PC-3 (cell line): ENCODE measurements around the gene RAC3. TPM values are rescaled to one million over a fixed set of nuclear protein-coding genes. Genes with fewer than 3 reads are reported as not detected.
A peak's percentile ranks its signal among the peaks of the same experiment; 100 is the strongest.

Experiments used
- ATAC-seq: fragments of 200-7000 bp; cut with Tn5 transposase; 2 replicates; pipeline ENCODE4 v1.9.1; 2020; ENCODE audit warnings: mild to moderate bottlenecking, moderate library complexity
- BruUV-seq: library from RNA; stranded (reverse); fragments of 400-500 nt; replicated peaks from 2 replicates; lab custom pipeline; 2021; lab: Mats Ljungman, UMichigan
- CTCF ChIA-PET: fragments of 300-600 bp; sonication (Branson Sonifier 250); formaldehyde crosslinking; loops from one replicate; lab custom pipeline; 2022; ENCODE audit warnings: antibody characterized with exemption; lab: Charles Lee
- POLR2A ChIA-PET: fragments of 300-600 bp; sonication (Branson Sonifier 250); formaldehyde crosslinking; loops from one replicate; lab custom pipeline; 2022; ENCODE audit warnings: antibody characterized with exemption; ENCODE audit not compliant: unreplicated experiment; lab: Charles Lee
- DNase-seq: peaks from one replicate; pipeline ENCODE4 v3.0.0-alpha.2; 2015
- H2AFZ ChIP-seq: fragments of 300-600 bp; sonication (generic); 2 replicates; pipeline ENCODE4 v1.6.0; 2016; ENCODE audit warnings: antibody characterized with exemption, low read length
- H3F3A ChIP-seq: fragments of 300-600 bp; sonication (generic); one replicate; pipeline ENCODE4 v1.6.0; 2017; ENCODE audit warnings: antibody characterized with exemption, low read length, control low read depth, mild to moderate bottlenecking; ENCODE audit not compliant: unreplicated experiment
- H3K27ac ChIP-seq: fragments of 300-600 bp; sonication (generic); 2 replicates; pipeline ENCODE4 v1.5.1; 2016; ENCODE audit warnings: mild to moderate bottlenecking, low read length
- H3K27me3 ChIP-seq: fragments of 300-600 bp; sonication (generic); 2 replicates; pipeline ENCODE4 v1.6.1; 2016; ENCODE audit warnings: low read length, mixed read lengths
- H3K36me3 ChIP-seq: fragments of 300-600 bp; sonication (generic); 2 replicates; pipeline ENCODE4 v1.6.1; 2016; ENCODE audit warnings: low read depth, mixed run types, low read length, mixed read lengths
- H3K4me1 ChIP-seq: fragments of 300-600 bp; sonication (generic); 2 replicates; pipeline ENCODE4 v1.5.1; 2016; ENCODE audit warnings: low read length; ENCODE audit not compliant: insufficient read depth
- H3K4me2 ChIP-seq: fragments of 300-600 bp; sonication (generic); 2 replicates; pipeline ENCODE4 v1.6.0; 2016; ENCODE audit warnings: low read length
- H3K4me3 ChIP-seq: fragments of 300-600 bp; sonication (generic); 2 replicates; pipeline ENCODE4 v1.5.1; 2016; ENCODE audit warnings: mild to moderate bottlenecking, low read length, mixed read lengths
- H3K79me2 ChIP-seq: fragments of 300-600 bp; sonication (generic); 2 replicates; pipeline ENCODE4 v1.6.1; 2017; ENCODE audit warnings: low read length, mixed read lengths
- H3K9ac ChIP-seq: fragments of 300-600 bp; sonication (generic); 2 replicates; pipeline ENCODE4 v1.6.0; 2016; ENCODE audit warnings: mild to moderate bottlenecking, low read length
- H3K9me2 ChIP-seq: fragments of 300-600 bp; sonication (generic); replicated peaks from 2 replicates; pipeline ENCODE4 v1.6.1; 2016; ENCODE audit warnings: mixed run types, low read length, mixed read lengths
- H3K9me3 ChIP-seq: fragments of 300-600 bp; sonication (generic); 2 replicates; pipeline ENCODE4 v1.6.1; 2016; ENCODE audit warnings: low read length, mixed read lengths
- H4K20me1 ChIP-seq: fragments of 300-600 bp; sonication (generic); 2 replicates; pipeline ENCODE4 v1.6.1; 2016; ENCODE audit warnings: low read length, mixed read lengths
- CTCF ChIP-seq: fragments of 300-600 bp; sonication (generic); conservative IDR thresholded peaks from 2 replicates; pipeline ENCODE4 v1.5.1; 2017; ENCODE audit warnings: antibody characterized with exemption, low read depth, mild to moderate bottlenecking, low read length
- EZH2 ChIP-seq: fragments of 300-600 bp; sonication (generic); IDR thresholded peaks from one replicate; pipeline ENCODE4 v1.6.1; 2017; ENCODE audit warnings: antibody characterized with exemption, mild to moderate bottlenecking, low read length; ENCODE audit not compliant: unreplicated experiment
- EZH2phosphoT487 ChIP-seq: fragments of 300-600 bp; sonication (generic); IDR thresholded peaks from 2 replicates; pipeline ENCODE4 v1.6.1; 2018; ENCODE audit warnings: mild to moderate bottlenecking, antibody characterized with exemption, low read length, borderline replicate concordance
- intact Hi-C: fragments of 100-400 bp; cut with micrococcal nuclease; formaldehyde crosslinking; loops from 2 replicates; pipeline ENCODE4 v1.9.0; 2023
- total RNA-seq: library from RNA; depleted of rRNA; stranded (reverse); fragments of >200 nt; gene quantifications from 2 replicates; pipeline ENCODE4 v1.2.3, GENCODE V29; 2014

Gene RAC3
- total RNA-seq, 1 experiment from 2014 or later, result 52.2 TPM

- intact Hi-C loops, result no loop called here
- no peaks in the 10 kb centered on the region for H3F3A ChIP-seq
- H4K20me1 ChIP-seq, result no peaks in the 10 kb centered on the region
- no TSS peak for BruUV-seq
- TF ChIP-seq EZH2phosphoT487 (no peak), CTCF (peak; percentile 16; the same call in 1 of the 2 replicates)
- DNase-seq (no peak), ATAC-seq (no peak)
- H3K36me3 ChIP-seq, result no peaks in the 10 kb centered on the region
- no peak overlapping the region for H3K4me3 ChIP-seq
- no peaks in the 10 kb centered on the region for H3K27me3 ChIP-seq
- no peak overlapping the region for H3K27ac ChIP-seq
- CTCF ChIA-PET, result no interaction called here
- H3K4me2 ChIP-seq, result no peak overlapping the region
- no peaks in the 10 kb centered on the region for H3K79me2 ChIP-seq
- no peak overlapping the region for H3K9ac ChIP-seq
- H3K9me2 ChIP-seq, result no peaks in the 10 kb centered on the region
- POLR2A ChIA-PET, result no interaction called here
- H3K4me1 ChIP-seq, result peaks cover 16% of the 10 kb centered on the region
- H3K9me3 ChIP-seq, result no peaks in the 10 kb centered on the region
- no peak overlapping the region for H2AFZ ChIP-seq
Measured at GRCh38 chr17:81995463-81996231, 35.8 kb upstream of the RAC3 start.

GRCh38 chr17:81996232-81996756 lies 35.2 kb upstream of the RAC3 start:
- Histone ChIP-seq H3K9me2 (no peaks in the 10 kb centered on the region), H3K36me3 (no peaks in the 10 kb centered on the region), H3K9ac (no peak overlapping the region), H3K4me2 (no peak overlapping the region), H3F3A (no peaks in the 10 kb centered on the region), H3K27me3 (no peaks in the 10 kb centered on the region), H4K20me1 (no peaks in the 10 kb centered on the region), H3K9me3 (no peaks in the 10 kb centered on the region), H3K4me1 (peaks cover 12% of the 10 kb centered on the region), H3K79me2 (no peaks in the 10 kb centered on the region), H3K4me3 (no peak overlapping the region), H3K27ac (no peak overlapping the region), H2AFZ (no peak overlapping the region)
- ATAC-seq, result no peak
- TF ChIP-seq EZH2phosphoT487 (no peak), EZH2 (no peak), CTCF (no peak)
- DNase-seq, result no peak
- intact Hi-C loops, result no loop called here
- no TSS peak for BruUV-seq
- ChIA-PET CTCF (no interaction called here), POLR2A (no interaction called here)
